H7 (cell line): ENCODE results near the gene CKS1B. TPM values are rescaled to one million over a fixed set of nuclear protein-coding genes. Genes with fewer than 3 reads are reported as not detected.

Source experiments
- DNase-seq: peaks from one replicate; pipeline ENCODE4 v3.0.0; 2012
- H3K27me3 ChIP-seq: 2 replicates; pipeline ENCODE4 v1.6.0; 2011; ENCODE audit warnings: mild to moderate bottlenecking, low read length; ENCODE audit not compliant: control insufficient read depth, insufficient read depth
- H3K36me3 ChIP-seq: replicated peaks from 2 replicates; pipeline ENCODE4 v1.5.1; 2011; ENCODE audit warnings: low read length; ENCODE audit not compliant: control insufficient read depth, insufficient read depth
- H3K4me3 ChIP-seq: 2 replicates; pipeline ENCODE4 v1.5.1; 2011; ENCODE audit warnings: low read depth, mild to moderate bottlenecking, control low read depth, low read length, moderate library complexity; ENCODE audit not compliant: insufficient read depth
- total RNA-seq: library from RNA; depleted of rRNA; stranded (reverse); fragments of >200 nt; shearing (Covaris generic); gene quantifications from 2 replicates; pipeline ENCODE4 v1.2.3, GENCODE V29; 2014

Gene CKS1B
- total RNA-seq, 1 experiment from 2014 or later, result 342 TPM

GRCh38 chr1:155004352-155005075, 30.0 kb downstream of the CKS1B start:
- Histone ChIP-seq H3K36me3 (no peaks in the 10 kb centered on the region), H3K4me3 (peak overlapping the region; percentile 97), H3K27me3 (peaks cover 2% of the 10 kb centered on the region; the same call in 1 of the 2 replicates)
- DNase-seq, result peak; percentile 55

- peak; percentile 55 for DNase-seq
- Histone ChIP-seq H3K27me3 (peaks cover 2% of the 10 kb centered on the region; the same call in 1 of the 2 replicates), H3K36me3 (no peaks in the 10 kb centered on the region), H3K4me3 (no peak overlapping the region)
These were observed 30.9 kb downstream of the CKS1B start for GRCh38 chr1:155005076-155006011.

- Histone ChIP-seq H3K4me3 (no peak overlapping the region), H3K36me3 (no peaks in the 10 kb centered on the region), H3K27me3 (peaks cover 2% of the 10 kb centered on the region; the same call in 1 of the 2 replicates)
- DNase-seq, result peak; percentile 66
These were observed 32.2 kb downstream of the CKS1B start for GRCh38 chr1:155006601-155007101.

- H3K4me3 ChIP-seq, result no peak overlapping the region
- peaks cover 2% of the 10 kb centered on the region; the same call in 1 of the 2 replicates for H3K27me3 ChIP-seq
- H3K36me3 ChIP-seq, result no peaks in the 10 kb centered on the region
- DNase-seq, result peak; percentile 43
These were observed 32.9 kb downstream of the CKS1B start for GRCh38 chr1:155007251-155007828.

- H3K27me3 ChIP-seq, result no peaks in the 10 kb centered on the region
- no peak overlapping the region for H3K4me3 ChIP-seq
- peak; percentile 84 for DNase-seq
- no peaks in the 10 kb centered on the region for H3K36me3 ChIP-seq
These were observed 33.8 kb downstream of the CKS1B start for GRCh38 chr1:155008015-155008941.

GRCh38 chr1:155009221-155009711, 34.8 kb downstream of the CKS1B start:
- peaks cover under 1% of the 10 kb centered on the region; the same call in 1 of the 2 replicates for H3K36me3 ChIP-seq
- H3K4me3 ChIP-seq, result no peak overlapping the region
- no peaks in the 10 kb centered on the region for H3K27me3 ChIP-seq
- DNase-seq, result peak; percentile 51

GRCh38 chr1:155009742-155010141, 35.3 kb downstream of the CKS1B start:
- H3K27me3 ChIP-seq, result no peaks in the 10 kb centered on the region
- peaks cover 2% of the 10 kb centered on the region; the same call in 1 of the 2 replicates for H3K36me3 ChIP-seq
- H3K4me3 ChIP-seq, result no peak overlapping the region
- no peak for DNase-seq

GRCh38 chr1:155010211-155010918, 35.9 kb downstream of the CKS1B start:
- peaks cover 4% of the 10 kb centered on the region; the same call in 1 of the 2 replicates for H3K36me3 ChIP-seq
- no peaks in the 10 kb centered on the region for H3K27me3 ChIP-seq
- DNase-seq, result no peak

GRCh38 chr1:155011004-155011416, 36.5 kb downstream of the CKS1B start:
- Histone ChIP-seq H3K36me3 (peaks cover 4% of the 10 kb centered on the region), H3K4me3 (no peak overlapping the region), H3K27me3 (no peaks in the 10 kb centered on the region)
- DNase-seq, result peak; percentile 50

More at GRCh38 chr1:155010211-155010918, 35.9 kb downstream of the CKS1B start:
- H3K4me3 ChIP-seq, result no peak overlapping the region

GRCh38 chr1:155011437-155012025, 37.0 kb downstream of the CKS1B start:
- no peak for DNase-seq

GRCh38 chr1:155012026-155012546, 37.6 kb downstream of the CKS1B start:
- Histone ChIP-seq H3K27me3 (no peaks in the 10 kb centered on the region), H3K4me3 (no peak overlapping the region), H3K36me3 (peaks cover 7% of the 10 kb centered on the region)
- DNase-seq, result peak; percentile 97

More at GRCh38 chr1:155011437-155012025, 37.0 kb downstream of the CKS1B start:
- no peak overlapping the region for H3K4me3 ChIP-seq
- peaks cover 5% of the 10 kb centered on the region for H3K36me3 ChIP-seq
- no peaks in the 10 kb centered on the region for H3K27me3 ChIP-seq

- no peaks in the 10 kb centered on the region for H3K27me3 ChIP-seq
- H3K4me3 ChIP-seq, result no peak overlapping the region
- peaks cover 7% of the 10 kb centered on the region for H3K36me3 ChIP-seq
- DNase-seq, result no peak
These were observed 38.5 kb downstream of the CKS1B start for GRCh38 chr1:155012776-155013602.
